ENCODE results near the gene TENT5A.

DNA sequence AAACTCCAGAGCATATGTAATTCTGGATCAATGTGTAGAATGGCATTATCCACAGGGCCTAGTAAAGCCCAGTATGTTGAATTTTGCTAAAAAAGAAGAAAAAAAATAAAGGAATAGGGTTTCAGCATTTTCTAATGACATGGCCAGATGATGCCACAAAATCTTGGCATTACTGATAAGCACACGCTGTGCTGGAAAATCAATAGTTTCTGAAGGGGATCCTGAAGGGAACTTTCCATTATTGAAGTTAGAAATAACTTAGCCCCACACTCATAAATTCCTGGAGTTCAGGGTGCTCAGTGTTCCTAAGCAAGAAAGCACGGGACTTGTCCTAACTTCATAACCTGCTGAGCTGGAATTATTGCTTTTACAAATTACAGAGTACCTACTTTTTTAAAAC lies 10.8 kb downstream of the TENT5A start:
- TF ChIP-seq, protein P1, sequence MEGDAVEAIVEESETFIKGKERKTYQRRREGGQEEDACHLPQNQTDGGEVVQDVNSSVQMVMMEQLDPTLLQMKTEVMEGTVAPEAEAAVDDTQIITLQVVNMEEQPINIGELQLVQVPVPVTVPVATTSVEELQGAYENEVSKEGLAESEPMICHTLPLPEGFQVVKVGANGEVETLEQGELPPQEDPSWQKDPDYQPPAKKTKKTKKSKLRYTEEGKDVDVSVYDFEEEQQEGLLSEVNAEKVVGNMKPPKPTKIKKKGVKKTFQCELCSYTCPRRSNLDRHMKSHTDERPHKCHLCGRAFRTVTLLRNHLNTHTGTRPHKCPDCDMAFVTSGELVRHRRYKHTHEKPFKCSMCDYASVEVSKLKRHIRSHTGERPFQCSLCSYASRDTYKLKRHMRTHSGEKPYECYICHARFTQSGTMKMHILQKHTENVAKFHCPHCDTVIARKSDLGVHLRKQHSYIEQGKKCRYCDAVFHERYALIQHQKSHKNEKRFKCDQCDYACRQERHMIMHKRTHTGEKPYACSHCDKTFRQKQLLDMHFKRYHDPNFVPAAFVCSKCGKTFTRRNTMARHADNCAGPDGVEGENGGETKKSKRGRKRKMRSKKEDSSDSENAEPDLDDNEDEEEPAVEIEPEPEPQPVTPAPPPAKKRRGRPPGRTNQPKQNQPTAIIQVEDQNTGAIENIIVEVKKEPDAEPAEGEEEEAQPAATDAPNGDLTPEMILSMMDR (IDR thresholded peaks at IDR 0.05; ENCODE audit: low read depth, low read length) = no peak
- no peak for TF ChIP-seq EZH2phosphoT487 (IDR thresholded peaks at IDR 0.05; ENCODE audit: low read depth)

Data from OCI-LY3 (cell line).